ENCODE results near the gene P2RX6. TPM values are rescaled to one million over a fixed set of nuclear protein-coding genes. Genes with fewer than 3 reads are reported as not detected.

P2RX6 gene
- total RNA-seq, 1 donor from 2014 or later, result 2.8 TPM

DNA sequence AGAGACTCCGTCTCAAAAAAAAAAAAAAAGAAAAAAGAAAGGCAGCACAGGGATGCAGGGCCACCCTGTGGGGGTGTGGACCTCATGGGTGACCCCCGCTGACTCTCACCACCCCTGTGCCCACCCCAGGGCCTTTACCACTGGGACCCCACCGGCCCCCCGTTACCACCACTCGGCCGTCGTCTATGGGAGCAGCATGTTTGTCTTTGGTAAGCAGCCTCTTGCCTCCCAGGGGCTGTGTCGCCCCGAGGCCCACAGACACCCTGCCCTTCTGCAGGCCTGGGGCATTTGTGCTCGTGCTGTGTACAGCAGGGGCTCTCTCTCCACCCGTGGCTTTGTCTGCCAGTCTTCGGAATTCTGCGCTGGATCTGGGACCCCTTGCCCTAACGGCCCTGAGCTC is 27.6 kb upstream of the P2RX6 start:
- Mint-ChIP-seq H3K27me3 (no peaks in the 10 kb centered on the region), H3K4me1 (ENCODE audit: unreplicated experiment) (peaks cover 5% of the 10 kb centered on the region), H3K9me3 (no peaks in the 10 kb centered on the region), H3K4me3 (no peak overlapping the region), H3K36me3 (peaks cover 10% of the 10 kb centered on the region), H3K27ac (no peak overlapping the region)
- no peak for DNase-seq (ENCODE audit: extremely low spot score, unreplicated experiment)
- TF ChIP-seq CTCF (conservative IDR thresholded peaks at IDR 0.05), result no peak

DNA sequence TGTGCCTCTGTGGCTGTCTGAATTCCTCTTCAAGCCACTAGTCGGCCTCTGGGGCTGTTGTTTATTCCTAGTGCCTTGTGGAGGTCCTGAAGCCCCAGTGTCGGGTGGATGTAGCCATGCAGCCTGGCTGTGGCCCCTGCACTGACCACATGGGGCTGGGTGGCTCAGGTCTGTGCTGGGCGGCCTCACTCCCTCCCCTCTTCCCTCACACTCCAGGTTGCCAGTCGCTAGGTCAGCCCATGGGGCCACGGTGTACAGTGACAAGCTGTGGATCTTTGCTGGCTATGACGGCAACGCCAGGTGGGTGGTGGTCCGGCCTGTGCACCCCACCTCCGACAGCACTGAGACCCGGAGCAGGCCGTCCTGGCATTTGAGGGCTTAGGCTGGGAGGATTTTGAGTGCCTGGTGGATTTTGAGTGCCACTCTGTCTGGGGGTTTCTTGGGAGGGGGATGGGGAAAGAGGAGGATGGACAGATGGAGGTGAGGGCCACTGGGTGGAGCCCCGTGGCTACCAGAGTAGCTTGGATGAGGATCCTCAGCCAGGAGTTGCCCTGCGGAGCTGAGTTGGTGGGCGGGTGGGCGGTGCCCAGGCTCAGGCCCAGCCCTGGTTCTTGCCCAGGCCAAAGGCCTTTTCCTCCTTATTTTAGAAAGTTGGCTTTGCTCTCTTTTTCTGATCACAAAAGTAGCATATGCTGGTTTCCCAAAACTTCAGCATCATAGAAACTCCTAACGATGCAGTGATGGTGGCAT is 26.2 kb upstream of the P2RX6 start:
- Mint-ChIP-seq H3K4me1 (ENCODE audit: unreplicated experiment) (peaks cover 4% of the 10 kb centered on the region), H3K27me3 (no peaks in the 10 kb centered on the region)

GRCh38 chr22:20989323-20990138 is 25.4 kb upstream of the P2RX6 start:
- no peak overlapping the region for H3K4me3 Mint-ChIP-seq
- TF ChIP-seq CTCF (conservative IDR thresholded peaks at IDR 0.05), result no peak
- H3K27me3 Mint-ChIP-seq, result no peaks in the 10 kb centered on the region
- H3K36me3 Mint-ChIP-seq, result peaks cover 6% of the 10 kb centered on the region
- H3K9me3 Mint-ChIP-seq, result no peaks in the 10 kb centered on the region
- no peak overlapping the region for H3K27ac Mint-ChIP-seq
- no peaks in the 10 kb centered on the region for H3K4me1 Mint-ChIP-seq (ENCODE audit: unreplicated experiment)
- DNase-seq (ENCODE audit: extremely low spot score, unreplicated experiment), result no peak

More for the DNA sequence above, 26.2 kb upstream of the P2RX6 start:
- DNase-seq (ENCODE audit: extremely low spot score, unreplicated experiment), result no peak
- Mint-ChIP-seq H3K36me3 (peaks cover 10% of the 10 kb centered on the region), H3K4me3 (no peak overlapping the region), H3K27ac (no peak overlapping the region), H3K9me3 (no peaks in the 10 kb centered on the region)
- TF ChIP-seq CTCF (conservative IDR thresholded peaks at IDR 0.05), result no peak

DNA sequence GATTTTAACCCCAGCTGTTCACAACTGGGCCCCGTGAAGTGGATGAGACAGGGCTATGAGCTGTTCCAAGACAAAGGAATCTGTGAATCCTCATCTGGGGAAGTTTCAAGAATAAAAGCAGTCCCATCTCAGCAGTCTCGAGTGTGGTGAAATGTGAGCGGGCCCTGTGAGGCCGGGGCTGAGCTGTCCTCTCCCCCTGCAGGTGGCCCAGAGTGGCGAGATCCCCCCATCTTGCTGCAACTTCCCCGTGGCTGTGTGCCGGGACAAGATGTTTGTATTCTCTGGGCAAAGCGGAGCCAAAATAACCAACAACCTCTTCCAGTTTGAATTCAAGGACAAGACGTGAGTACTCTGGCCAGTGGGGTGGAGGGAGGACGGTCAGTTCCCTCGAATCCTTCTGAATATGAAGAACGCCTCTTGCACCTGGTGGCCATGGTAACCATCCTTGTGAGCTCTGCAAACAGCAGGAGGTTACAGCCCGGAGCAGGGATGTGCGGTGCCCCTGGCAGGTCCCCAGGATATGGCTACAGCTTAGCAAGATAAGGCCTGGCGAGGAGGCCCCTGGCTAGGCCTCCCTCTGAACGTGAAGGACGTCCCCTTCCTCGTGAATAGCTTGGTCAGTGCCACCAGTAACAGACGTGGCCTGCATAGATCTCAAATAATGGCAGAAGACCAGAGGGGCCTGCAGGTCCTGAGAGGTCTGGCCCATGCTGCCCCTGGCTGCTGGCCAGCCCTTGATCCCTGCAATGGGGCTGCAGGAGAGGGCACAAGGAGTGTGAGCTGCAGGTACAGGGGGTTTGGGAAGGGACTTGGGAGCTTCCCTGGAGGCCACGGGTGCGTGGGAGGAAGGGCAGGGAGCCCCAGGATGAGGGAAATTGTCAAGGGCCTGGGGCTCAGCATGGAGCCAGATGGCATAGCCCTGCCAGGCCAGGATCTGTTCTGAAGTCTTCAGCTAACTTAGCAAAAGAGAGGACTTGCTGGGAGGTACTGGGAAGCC is 24.5 kb upstream of the P2RX6 start:
- H3K27me3 Mint-ChIP-seq, result no peaks in the 10 kb centered on the region
- no peak for DNase-seq (ENCODE audit: extremely low spot score, unreplicated experiment)
- H3K4me3 Mint-ChIP-seq, result no peak overlapping the region
- H3K4me1 Mint-ChIP-seq (ENCODE audit: unreplicated experiment), result no peaks in the 10 kb centered on the region
- H3K27ac Mint-ChIP-seq, result no peak overlapping the region
- TF ChIP-seq CTCF (conservative IDR thresholded peaks at IDR 0.05), result no peak
- H3K36me3 Mint-ChIP-seq, result peaks cover 6% of the 10 kb centered on the region
- H3K9me3 Mint-ChIP-seq, result no peaks in the 10 kb centered on the region

Data from type B pancreatic cell (in vitro differentiated cells).